GM21529 (cell line): ENCODE data around the gene ARFGEF3.

Experiments used
- ATAC-seq: cut with Tn5 transposase; IDR thresholded peaks from one replicate; pipeline ENCODE4 v1.9.1; 2021; ENCODE audit not compliant: unreplicated experiment

Gene ARFGEF3

GRCh38 chr6:138240476-138241245 is 78.9 kb downstream of the ARFGEF3 start:
- no peak for ATAC-seq

- ATAC-seq, result no peak
Measured at GRCh38 chr6:138241381-138241780, 79.6 kb downstream of the ARFGEF3 start.

GRCh38 chr6:138241934-138242333 is 80.2 kb downstream of the ARFGEF3 start:
- ATAC-seq, result no peak

- ATAC-seq, result no peak
Measured at GRCh38 chr6:138242987-138243592, 81.4 kb downstream of the ARFGEF3 start.

- ATAC-seq, result no peak
Measured at GRCh38 chr6:138245751-138246150, 84.0 kb downstream of the ARFGEF3 start.

- ATAC-seq, result no peak
Measured at GRCh38 chr6:138246650-138247440, 85.1 kb downstream of the ARFGEF3 start.

GRCh38 chr6:138248011-138248410 is 86.3 kb downstream of the ARFGEF3 start:
- no peak for ATAC-seq

- ATAC-seq, result no peak
Measured at GRCh38 chr6:138248878-138249277, 87.1 kb downstream of the ARFGEF3 start.

- no peak for ATAC-seq
Measured at GRCh38 chr6:138250053-138250452, 88.3 kb downstream of the ARFGEF3 start.

- no peak for ATAC-seq
Measured at GRCh38 chr6:138250513-138251247, 88.9 kb downstream of the ARFGEF3 start.

GRCh38 chr6:138253731-138254130 is 92.0 kb downstream of the ARFGEF3 start:
- ATAC-seq, result no peak

GRCh38 chr6:138255443-138255842 is 93.7 kb downstream of the ARFGEF3 start:
- no peak for ATAC-seq

GRCh38 chr6:138257638-138258040 is 95.9 kb downstream of the ARFGEF3 start:
- no peak for ATAC-seq

- ATAC-seq, result no peak
Measured at GRCh38 chr6:138258197-138258596, 96.5 kb downstream of the ARFGEF3 start.

- ATAC-seq, result no peak
Measured at GRCh38 chr6:138258991-138259390, 97.3 kb downstream of the ARFGEF3 start.

GRCh38 chr6:138261116-138261780 is 99.5 kb downstream of the ARFGEF3 start:
- ATAC-seq, result no peak

GRCh38 chr6:138263963-138264362 is 102.2 kb downstream of the ARFGEF3 start:
- no peak for ATAC-seq

GRCh38 chr6:138264372-138264880 is 102.7 kb downstream of the ARFGEF3 start:
- no peak for ATAC-seq

- no peak for ATAC-seq
Measured at GRCh38 chr6:138266095-138266494, 104.4 kb downstream of the ARFGEF3 start.
